ENCODE data around the gene KLKB1. TPM values are rescaled to one million over a fixed set of nuclear protein-coding genes. Genes with fewer than 3 reads are reported as not detected.
"Not testable (repeated sequence)": the region's sequence is repeated elsewhere in the genome, so short reads cannot be mapped to it uniquely, and the experiment has no call there.

The KLKB1 gene
- total RNA-seq, 2 experiments from 2014 or later = not detected

DNA sequence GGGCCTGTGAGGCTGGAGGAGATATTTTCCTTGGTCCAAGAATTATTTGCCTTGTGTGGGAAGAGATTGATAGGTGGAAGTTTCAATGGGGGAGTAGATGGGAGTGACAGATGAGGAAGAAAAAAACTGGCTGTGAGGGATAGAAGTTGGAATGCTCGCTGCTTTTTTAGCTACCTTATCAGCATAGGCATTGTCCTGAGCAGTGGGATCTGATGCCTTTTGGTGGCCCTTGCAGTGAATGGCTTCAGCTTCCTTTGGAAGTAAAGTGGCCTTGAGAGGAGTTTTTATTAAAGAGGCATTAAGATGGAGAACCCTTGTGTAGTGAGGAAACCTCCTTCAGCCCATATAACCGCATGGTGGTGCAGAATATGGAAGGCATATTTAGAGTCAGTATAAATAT, 16.0 kb downstream of the KLKB1 start:
- Mint-ChIP-seq H3K9me3 (peaks cover 11% of the 10 kb centered on the region), H3K4me1 (no peaks in the 10 kb centered on the region), H3K36me3 (peaks cover 13% of the 10 kb centered on the region), H3K27ac (no peak overlapping the region), H3K4me3 (no peak overlapping the region), H3K27me3 (no peaks in the 10 kb centered on the region)
- no peak for DNase-seq

DNA sequence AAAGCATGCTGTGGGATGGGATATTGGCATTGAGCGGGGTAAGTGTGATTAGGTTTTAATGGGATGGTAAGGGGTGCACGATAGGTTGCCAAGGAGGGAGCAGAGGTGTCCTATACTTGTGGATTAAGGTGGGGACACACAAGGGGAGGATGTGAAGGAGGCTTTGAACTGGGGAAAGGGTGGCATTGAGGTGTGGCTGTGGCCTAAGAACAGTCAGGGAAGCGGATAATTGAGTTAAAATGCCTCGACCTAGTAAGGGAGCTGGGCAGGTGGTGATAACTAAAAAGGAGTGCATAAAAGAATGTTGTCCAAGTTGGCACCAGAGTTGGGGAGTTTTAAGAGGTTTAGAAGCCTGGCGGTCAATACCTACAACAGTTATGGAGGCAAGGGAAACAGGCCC, 17.5 kb downstream of the KLKB1 start:
- H3K4me1 Mint-ChIP-seq = no peaks in the 10 kb centered on the region

GRCh38 chr4:186247062-186247752, 19.9 kb downstream of the KLKB1 start:
- not testable (repeated sequence) for H3K27ac Mint-ChIP-seq, DNase-seq, H3K4me3 Mint-ChIP-seq, H3K4me1 Mint-ChIP-seq, H3K27me3 Mint-ChIP-seq
- peaks cover 18% of the 10 kb centered on the region for H3K36me3 Mint-ChIP-seq
- H3K9me3 Mint-ChIP-seq = peaks cover 11% of the 10 kb centered on the region

More for the DNA sequence above, 17.5 kb downstream of the KLKB1 start:
- Mint-ChIP-seq H3K27me3 (no peaks in the 10 kb centered on the region), H3K27ac (no peak overlapping the region), H3K9me3 (peaks cover 11% of the 10 kb centered on the region), H3K4me3 (no peak overlapping the region), H3K36me3 (peaks cover 13% of the 10 kb centered on the region)
- DNase-seq = no peak

GRCh38 chr4:186248643-186249042, 21.3 kb downstream of the KLKB1 start:
- no peaks in the 10 kb centered on the region for H3K27me3 Mint-ChIP-seq
- no peak overlapping the region for H3K27ac Mint-ChIP-seq
- no peak for DNase-seq
- peaks cover 19% of the 10 kb centered on the region for H3K36me3 Mint-ChIP-seq
- H3K4me3 Mint-ChIP-seq = no peak overlapping the region
- H3K4me1 Mint-ChIP-seq = no peaks in the 10 kb centered on the region
- H3K9me3 Mint-ChIP-seq = peaks cover 11% of the 10 kb centered on the region

- H3K4me3 Mint-ChIP-seq = no peak overlapping the region
- H3K36me3 Mint-ChIP-seq = peaks cover 19% of the 10 kb centered on the region
- peaks cover 11% of the 10 kb centered on the region for H3K9me3 Mint-ChIP-seq
- no peaks in the 10 kb centered on the region for H3K4me1 Mint-ChIP-seq
- no peak overlapping the region for H3K27ac Mint-ChIP-seq
- no peak for DNase-seq
- no peaks in the 10 kb centered on the region for H3K27me3 Mint-ChIP-seq
Observed at GRCh38 chr4:186249785-186250754, 22.8 kb downstream of the KLKB1 start.

- DNase-seq = no peak
- no peaks in the 10 kb centered on the region for H3K27me3 Mint-ChIP-seq
- no peak overlapping the region for H3K27ac Mint-ChIP-seq
- H3K36me3 Mint-ChIP-seq = peaks cover 16% of the 10 kb centered on the region
- peaks cover 8% of the 10 kb centered on the region for H3K9me3 Mint-ChIP-seq
- H3K4me3 Mint-ChIP-seq = no peak overlapping the region
- H3K4me1 Mint-ChIP-seq = no peaks in the 10 kb centered on the region
Observed at GRCh38 chr4:186250760-186251159, 23.5 kb downstream of the KLKB1 start.

DNA sequence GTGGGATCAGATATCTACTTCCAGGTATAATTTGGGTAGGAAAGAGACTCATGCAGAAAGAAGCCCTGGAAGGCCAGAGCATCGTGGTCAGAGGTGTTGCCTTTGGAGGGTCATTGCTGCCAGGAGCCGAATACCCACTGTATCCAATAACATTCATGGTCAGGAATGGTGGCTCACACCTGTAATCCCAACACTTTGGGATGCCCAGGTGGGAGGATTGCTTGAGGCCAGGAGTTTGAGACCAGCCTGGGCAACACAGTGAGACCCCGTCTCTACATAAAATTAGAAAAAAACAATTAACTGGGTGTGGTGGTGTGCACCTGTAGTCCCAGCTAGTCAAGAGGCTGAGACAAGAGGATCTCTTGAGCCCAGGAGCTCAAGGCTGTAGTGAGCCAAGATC, 27.8 kb downstream of the KLKB1 start:
- DNase-seq = no peak
- no peak overlapping the region for H3K4me3 Mint-ChIP-seq
- H3K36me3 Mint-ChIP-seq = peaks cover 6% of the 10 kb centered on the region
- no peak overlapping the region for H3K27ac Mint-ChIP-seq
- no peaks in the 10 kb centered on the region for H3K4me1 Mint-ChIP-seq
- no peaks in the 10 kb centered on the region for H3K27me3 Mint-ChIP-seq
- no peaks in the 10 kb centered on the region for H3K9me3 Mint-ChIP-seq

GRCh38 chr4:186258216-186258811, 31.0 kb downstream of the KLKB1 start:
- Mint-ChIP-seq H3K9me3 (no peaks in the 10 kb centered on the region), H3K4me1 (no peaks in the 10 kb centered on the region), H3K27ac (no peak overlapping the region), H3K36me3 (no peaks in the 10 kb centered on the region), H3K27me3 (no peaks in the 10 kb centered on the region), H3K4me3 (no peak overlapping the region)
- DNase-seq = no peak

- H3K27me3 Mint-ChIP-seq = peaks cover 7% of the 10 kb centered on the region
- H3K4me3 Mint-ChIP-seq = no peak overlapping the region
- no peak overlapping the region for H3K27ac Mint-ChIP-seq
- H3K36me3 Mint-ChIP-seq = no peaks in the 10 kb centered on the region
- H3K9me3 Mint-ChIP-seq = no peaks in the 10 kb centered on the region
- no peaks in the 10 kb centered on the region for H3K4me1 Mint-ChIP-seq
- no peak for DNase-seq
Observed at GRCh38 chr4:186260117-186260503, 32.8 kb downstream of the KLKB1 start.

GRCh38 chr4:186260504-186261448, 33.5 kb downstream of the KLKB1 start:
- Mint-ChIP-seq H3K27ac (no peak overlapping the region), H3K4me3 (no peak overlapping the region), H3K27me3 (peaks cover 7% of the 10 kb centered on the region), H3K36me3 (no peaks in the 10 kb centered on the region), H3K9me3 (no peaks in the 10 kb centered on the region), H3K4me1 (no peaks in the 10 kb centered on the region)
- DNase-seq = no peak

GRCh38 chr4:186264660-186265059, 37.4 kb downstream of the KLKB1 start:
- Mint-ChIP-seq H3K4me3 (no peak overlapping the region), H3K27me3 (peaks cover 23% of the 10 kb centered on the region), H3K27ac (no peak overlapping the region), H3K4me1 (no peaks in the 10 kb centered on the region), H3K36me3 (no peaks in the 10 kb centered on the region), H3K9me3 (no peaks in the 10 kb centered on the region)
- no peak for DNase-seq

GRCh38 chr4:186265250-186265649, 37.9 kb downstream of the KLKB1 start:
- H3K4me3 Mint-ChIP-seq, H3K9me3 Mint-ChIP-seq, H3K27ac Mint-ChIP-seq, H3K4me1 Mint-ChIP-seq, H3K36me3 Mint-ChIP-seq, DNase-seq: not testable (repeated sequence)
- H3K27me3 Mint-ChIP-seq = peaks cover 27% of the 10 kb centered on the region

- Mint-ChIP-seq H3K36me3 (no peaks in the 10 kb centered on the region), H3K4me3 (no peak within 1 kb of the TSS), H3K4me1 (no peaks in the 10 kb centered on the region), H3K27ac (no peak within 1 kb of the TSS), H3K27me3 (peaks cover 27% of the 10 kb centered on the region), H3K9me3 (no peaks in the 10 kb centered on the region)
- DNase-seq = no peak
Observed at GRCh38 chr4:186265683-186266652, 38.7 kb downstream of the KLKB1 start, which contains the start of gene F11. F11 (plus strand) TSS chr4:186266189; CDS start chr4:186267137, 948 bp downstream.

Data from activated naive CD8-positive, alpha-beta T cell treated with anti-CD3 and anti-CD28 coated beads for 36 hours (primary cell).